Stimulated activated naive CD4-positive, alpha-beta T cell (primary cell): ENCODE measurements around the gene FKBP14.

ENCODE experiments used
- DNase-seq, 6 experiments: peaks; one replicate each; lab custom pipeline; 2025; lab: John Stamatoyannopoulos, UW

The FKBP14 gene

GRCh38 chr7:30032310-30033125 lies 6.0 kb upstream of the FKBP14 start:
- DNase-seq: no peak

- peak in 1 of 6 experiments; percentile 3 for DNase-seq
These were observed 3.2 kb upstream of the FKBP14 start for GRCh38 chr7:30029696-30030095.

- DNase-seq: peak in 5 of 6 experiments; percentile 28 to 57 (median 37)
These were observed 2.5 kb upstream of the FKBP14 start for GRCh38 chr7:30028749-30029635.

- DNase-seq: peak; percentile 72 to 94 (median 81)
These were observed 1.8 kb upstream of the FKBP14 start, which contains the start of gene PLEKHA8 for GRCh38 chr7:30028216-30028748. PLEKHA8 (plus strand) TSS chr7:30028412; CDS start chr7:30028763, 351 bp downstream.

- no peak for DNase-seq
These were observed 1.3 kb upstream of the FKBP14 start for GRCh38 chr7:30027740-30028215.

- peak in 4 of 6 experiments; percentile 28 to 75 (median 43) for DNase-seq
These were observed 559 bp upstream of the FKBP14 start for GRCh38 chr7:30027065-30027456.

- DNase-seq: no peak
These were observed 3.0 kb downstream of the FKBP14 start for GRCh38 chr7:30023524-30023923.

- no peak for DNase-seq
These were observed 3.5 kb downstream of the FKBP14 start for GRCh38 chr7:30022991-30023390.

- no peak for DNase-seq
These were observed 6.0 kb downstream of the FKBP14 start for GRCh38 chr7:30020535-30020934.

GRCh38 chr7:30019960-30020359 lies 6.5 kb downstream of the FKBP14 start:
- DNase-seq: no peak

- no peak for DNase-seq
These were observed 7.1 kb downstream of the FKBP14 start for GRCh38 chr7:30019387-30019786.

GRCh38 chr7:30018451-30018850 lies 8.1 kb downstream of the FKBP14 start:
- no peak for DNase-seq

- DNase-seq: no peak
These were observed 13.7 kb downstream of the FKBP14 start for GRCh38 chr7:30012757-30013156.

GRCh38 chr7:30010021-30010420 lies 16.5 kb downstream of the FKBP14 start:
- DNase-seq: no peak

GRCh38 chr7:30005464-30005863 lies 21.0 kb downstream of the FKBP14 start:
- DNase-seq: no peak

GRCh38 chr7:30003098-30003497 lies 23.4 kb downstream of the FKBP14 start:
- DNase-seq: no peak

- no peak for DNase-seq
These were observed 24.5 kb downstream of the FKBP14 start for GRCh38 chr7:30001998-30002397.

- no peak for DNase-seq
These were observed 28.0 kb downstream of the FKBP14 start for GRCh38 chr7:29998489-29998888.

- DNase-seq: no peak
These were observed 30.2 kb downstream of the FKBP14 start for GRCh38 chr7:29996321-29996720.

- DNase-seq: no peak
These were observed 30.9 kb downstream of the FKBP14 start for GRCh38 chr7:29995652-29996051.

GRCh38 chr7:29993140-29993539 lies 33.4 kb downstream of the FKBP14 start:
- no peak for DNase-seq

GRCh38 chr7:29991937-29992336 lies 34.6 kb downstream of the FKBP14 start:
- DNase-seq: no peak
